ENCODE measurements around the gene ANKS1A.

Gene ANKS1A

DNA sequence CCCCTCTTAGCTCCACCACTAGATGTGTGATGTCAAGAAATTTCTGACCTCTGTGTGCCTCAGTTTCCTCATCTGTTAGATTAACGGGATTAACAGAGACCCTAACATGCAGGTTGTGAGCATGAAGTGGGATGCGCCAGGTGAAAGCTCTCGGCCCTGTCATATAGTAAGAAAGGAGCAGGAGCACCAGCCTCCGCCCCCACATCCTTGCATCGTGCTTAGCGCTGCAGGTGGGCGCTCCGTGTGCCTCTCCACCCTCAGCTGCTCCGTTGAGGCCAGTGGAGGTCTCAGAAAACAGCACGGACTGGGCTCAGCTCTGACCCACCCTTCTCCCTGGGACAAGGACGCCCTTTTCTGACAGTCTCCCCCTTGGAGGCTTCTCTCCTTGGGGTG is 188.7 kb downstream of the ANKS1A start:
- TF ChIP-seq, protein P1, sequence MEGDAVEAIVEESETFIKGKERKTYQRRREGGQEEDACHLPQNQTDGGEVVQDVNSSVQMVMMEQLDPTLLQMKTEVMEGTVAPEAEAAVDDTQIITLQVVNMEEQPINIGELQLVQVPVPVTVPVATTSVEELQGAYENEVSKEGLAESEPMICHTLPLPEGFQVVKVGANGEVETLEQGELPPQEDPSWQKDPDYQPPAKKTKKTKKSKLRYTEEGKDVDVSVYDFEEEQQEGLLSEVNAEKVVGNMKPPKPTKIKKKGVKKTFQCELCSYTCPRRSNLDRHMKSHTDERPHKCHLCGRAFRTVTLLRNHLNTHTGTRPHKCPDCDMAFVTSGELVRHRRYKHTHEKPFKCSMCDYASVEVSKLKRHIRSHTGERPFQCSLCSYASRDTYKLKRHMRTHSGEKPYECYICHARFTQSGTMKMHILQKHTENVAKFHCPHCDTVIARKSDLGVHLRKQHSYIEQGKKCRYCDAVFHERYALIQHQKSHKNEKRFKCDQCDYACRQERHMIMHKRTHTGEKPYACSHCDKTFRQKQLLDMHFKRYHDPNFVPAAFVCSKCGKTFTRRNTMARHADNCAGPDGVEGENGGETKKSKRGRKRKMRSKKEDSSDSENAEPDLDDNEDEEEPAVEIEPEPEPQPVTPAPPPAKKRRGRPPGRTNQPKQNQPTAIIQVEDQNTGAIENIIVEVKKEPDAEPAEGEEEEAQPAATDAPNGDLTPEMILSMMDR (IDR thresholded peaks at IDR 0.05; ENCODE audit: low read depth, low read length, missing control alignments), result no peak
- no peak for DNase-seq (ENCODE audit: low read depth)
- no peak overlapping the region for H3K4me3 ChIP-seq (ENCODE audit: low read depth, low read length)
- in situ Hi-C loops (cut with HindIII; ENCODE audit: low sequenced_read_pairs), result no loop called here

DNA sequence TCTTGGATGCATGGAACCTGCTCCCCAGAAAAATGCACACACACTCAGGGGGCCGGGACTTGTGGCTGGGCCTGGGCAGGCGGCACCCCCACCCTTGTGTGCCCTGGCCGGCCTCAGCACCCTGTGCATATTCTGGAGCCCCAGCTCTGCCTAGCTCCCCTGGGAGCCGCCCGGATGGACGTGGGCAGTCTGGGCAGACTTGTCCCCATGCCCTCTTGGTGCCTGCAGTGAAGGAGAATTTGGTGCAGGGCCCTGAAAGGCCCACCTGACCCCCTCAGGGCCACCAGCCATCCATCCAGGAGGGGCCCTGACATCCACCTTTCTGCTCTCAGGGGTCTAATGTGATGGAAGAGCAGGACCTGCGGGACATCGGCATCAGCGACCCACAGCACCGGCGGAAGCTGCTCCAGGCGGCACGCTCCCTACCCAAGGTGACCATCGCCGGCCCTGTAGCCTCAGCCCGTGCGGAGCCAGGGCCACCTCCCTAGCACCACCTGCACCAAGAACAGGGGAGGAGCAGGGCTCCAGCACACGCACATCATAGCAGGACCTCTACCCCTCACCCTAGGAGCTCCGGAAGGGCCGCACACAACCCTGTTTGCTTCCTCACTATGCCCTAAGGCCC is 189.3 kb downstream of the ANKS1A start:
- in situ Hi-C loops (cut with HindIII; ENCODE audit: low sequenced_read_pairs), result no loop called here
- no peak overlapping the region for H3K4me3 ChIP-seq (ENCODE audit: low read depth, low read length)
- TF ChIP-seq, protein P1 (IDR thresholded peaks at IDR 0.05; ENCODE audit: low read depth, low read length, missing control alignments), result no peak
- no peak for DNase-seq (ENCODE audit: low read depth)

DNA sequence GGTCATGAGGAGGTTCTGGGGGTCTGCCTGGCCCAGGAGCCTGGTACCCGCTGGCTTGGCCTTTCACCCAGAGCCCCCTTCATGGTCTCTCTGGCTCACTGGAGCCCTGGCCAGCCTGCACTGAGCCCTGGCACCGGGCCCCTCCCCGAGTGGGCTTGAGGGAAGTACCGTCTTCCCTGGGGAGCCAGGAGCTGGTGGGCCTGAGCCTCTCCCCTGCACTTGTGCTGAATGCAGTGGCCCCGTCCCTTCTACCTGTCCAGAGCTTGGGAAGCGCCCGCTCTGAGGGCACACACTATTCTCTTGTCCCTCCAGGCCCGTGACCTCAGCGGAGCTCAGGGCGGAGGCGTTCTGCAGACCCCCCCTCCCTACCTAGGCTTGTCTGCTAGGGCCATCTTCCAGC is 189.8 kb downstream of the ANKS1A start:
- TF ChIP-seq, protein P1 (IDR thresholded peaks at IDR 0.05; ENCODE audit: low read depth, low read length, missing control alignments), result no peak
- no peak overlapping the region for H3K4me3 ChIP-seq (ENCODE audit: low read depth, low read length)
- DNase-seq (ENCODE audit: low read depth), result no peak
- in situ Hi-C loops (cut with HindIII; ENCODE audit: low sequenced_read_pairs), result no loop called here

DNA sequence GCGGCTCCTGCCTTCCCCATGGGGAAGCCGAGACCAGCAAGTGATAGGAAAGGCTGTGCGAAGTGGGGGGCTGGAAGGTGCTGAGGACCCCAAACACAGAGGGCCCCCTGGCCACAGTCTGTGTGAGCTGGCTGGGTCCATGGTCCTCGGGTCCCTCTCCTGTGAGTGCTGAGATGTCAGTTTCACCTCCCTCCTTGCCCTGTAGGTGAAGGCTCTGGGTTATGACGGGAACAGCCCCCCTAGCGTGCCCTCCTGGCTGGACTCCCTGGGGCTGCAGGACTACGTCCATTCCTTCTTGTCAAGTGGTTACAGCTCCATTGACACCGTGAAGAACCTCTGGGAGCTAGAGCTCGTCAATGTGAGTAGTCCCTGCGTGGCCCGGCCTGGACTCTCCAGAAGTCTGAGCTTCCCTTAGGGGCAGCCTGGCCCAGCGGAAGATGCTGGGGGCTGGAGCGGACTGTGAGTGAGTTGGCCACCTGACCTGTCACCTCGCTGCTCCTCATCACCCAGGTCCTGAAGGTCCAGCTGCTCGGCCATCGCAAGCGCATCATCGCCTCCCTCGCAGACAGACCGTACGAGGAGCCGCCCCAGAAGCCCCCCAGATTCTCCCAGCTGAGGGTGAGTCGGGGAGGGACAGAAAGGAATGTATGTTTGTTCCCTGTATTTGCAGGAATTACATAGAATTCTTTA is 190.4 kb downstream of the ANKS1A start:
- in situ Hi-C loops (cut with HindIII; ENCODE audit: low sequenced_read_pairs), result no loop called here
- DNase-seq (ENCODE audit: low read depth), result no peak
- no peak overlapping the region for H3K4me3 ChIP-seq (ENCODE audit: low read depth, low read length)
- TF ChIP-seq, protein P1 (IDR thresholded peaks at IDR 0.05; ENCODE audit: low read depth, low read length, missing control alignments), result no peak

DNA sequence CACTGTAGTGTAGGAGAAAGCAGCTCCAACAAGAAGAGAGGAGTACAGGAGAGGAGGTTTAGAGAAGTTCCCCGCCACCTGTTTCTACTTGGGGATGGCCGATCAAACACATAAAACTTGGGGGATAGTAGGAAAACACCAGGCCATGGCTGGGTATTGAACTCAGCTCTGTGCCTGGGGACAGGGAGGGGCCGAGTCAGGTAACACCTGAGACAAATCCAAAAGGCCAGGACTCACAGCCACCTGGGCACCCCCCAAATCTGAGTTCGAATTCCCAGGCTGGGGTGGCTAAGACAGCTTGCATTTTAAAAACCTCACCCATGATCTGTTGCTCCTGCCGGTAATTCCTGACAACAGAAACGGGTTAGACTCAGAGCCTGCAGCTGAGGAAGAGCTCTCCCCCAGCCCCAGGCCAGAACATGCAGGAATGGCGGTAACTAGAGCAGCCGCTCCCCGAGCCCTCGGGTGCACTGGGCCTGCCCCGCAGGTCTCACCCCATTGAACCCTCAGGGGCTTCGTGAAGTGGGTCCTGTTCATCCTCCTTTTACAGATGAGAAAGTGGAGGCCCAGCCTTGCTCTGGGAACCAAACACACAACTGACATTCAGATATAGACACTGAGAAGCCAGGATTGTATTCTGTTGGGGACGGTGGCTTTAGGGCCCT is 191.1 kb downstream of the ANKS1A start:
- DNase-seq (ENCODE audit: low read depth), result no peak
- in situ Hi-C loops (cut with HindIII; ENCODE audit: low sequenced_read_pairs), result no loop called here
- TF ChIP-seq, protein P1 (IDR thresholded peaks at IDR 0.05; ENCODE audit: low read depth, low read length, missing control alignments), result no peak
- no peak overlapping the region for H3K4me3 ChIP-seq (ENCODE audit: low read depth, low read length)

DNA sequence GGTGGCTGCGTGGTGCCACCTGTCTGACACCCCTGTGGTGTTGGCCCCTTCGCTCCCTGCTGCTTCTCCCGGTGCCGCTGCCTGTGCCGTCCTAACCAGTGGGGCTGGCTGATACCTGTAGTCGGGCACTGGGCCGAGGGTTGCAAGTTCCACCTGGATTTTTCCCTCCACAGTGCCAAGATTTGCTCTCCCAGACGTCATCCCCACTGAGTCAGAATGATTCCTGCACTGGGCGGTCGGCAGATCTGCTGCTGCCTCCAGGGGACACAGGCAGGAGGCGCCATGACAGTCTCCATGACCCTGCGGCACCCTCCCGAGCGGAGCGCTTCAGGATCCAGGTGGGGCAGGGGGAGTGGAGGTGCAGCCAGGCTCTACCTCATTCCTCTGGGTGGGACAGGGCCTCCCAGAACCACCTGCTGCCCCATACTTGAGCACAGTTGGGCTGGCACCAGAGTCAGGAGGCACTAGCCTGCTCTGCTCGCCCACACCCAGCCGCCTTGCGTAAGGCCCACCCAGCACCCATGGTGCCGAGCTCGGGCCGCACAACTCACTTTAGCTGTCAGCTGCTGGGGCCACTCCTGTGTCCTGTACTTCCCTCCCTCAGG is 191.9 kb downstream of the ANKS1A start:
- no peak for DNase-seq (ENCODE audit: low read depth)
- TF ChIP-seq, protein P1 (IDR thresholded peaks at IDR 0.05; ENCODE audit: low read depth, low read length, missing control alignments), result no peak
- in situ Hi-C loops (cut with HindIII; ENCODE audit: low sequenced_read_pairs), result no loop called here
- no peak overlapping the region for H3K4me3 ChIP-seq (ENCODE audit: low read depth, low read length)

Data from astrocyte of the cerebellum (primary cell).